ENCODE results near the gene STARD8.
A peak's percentile ranks its signal among the peaks of the same experiment; 100 is the strongest.

STARD8 gene

DNA sequence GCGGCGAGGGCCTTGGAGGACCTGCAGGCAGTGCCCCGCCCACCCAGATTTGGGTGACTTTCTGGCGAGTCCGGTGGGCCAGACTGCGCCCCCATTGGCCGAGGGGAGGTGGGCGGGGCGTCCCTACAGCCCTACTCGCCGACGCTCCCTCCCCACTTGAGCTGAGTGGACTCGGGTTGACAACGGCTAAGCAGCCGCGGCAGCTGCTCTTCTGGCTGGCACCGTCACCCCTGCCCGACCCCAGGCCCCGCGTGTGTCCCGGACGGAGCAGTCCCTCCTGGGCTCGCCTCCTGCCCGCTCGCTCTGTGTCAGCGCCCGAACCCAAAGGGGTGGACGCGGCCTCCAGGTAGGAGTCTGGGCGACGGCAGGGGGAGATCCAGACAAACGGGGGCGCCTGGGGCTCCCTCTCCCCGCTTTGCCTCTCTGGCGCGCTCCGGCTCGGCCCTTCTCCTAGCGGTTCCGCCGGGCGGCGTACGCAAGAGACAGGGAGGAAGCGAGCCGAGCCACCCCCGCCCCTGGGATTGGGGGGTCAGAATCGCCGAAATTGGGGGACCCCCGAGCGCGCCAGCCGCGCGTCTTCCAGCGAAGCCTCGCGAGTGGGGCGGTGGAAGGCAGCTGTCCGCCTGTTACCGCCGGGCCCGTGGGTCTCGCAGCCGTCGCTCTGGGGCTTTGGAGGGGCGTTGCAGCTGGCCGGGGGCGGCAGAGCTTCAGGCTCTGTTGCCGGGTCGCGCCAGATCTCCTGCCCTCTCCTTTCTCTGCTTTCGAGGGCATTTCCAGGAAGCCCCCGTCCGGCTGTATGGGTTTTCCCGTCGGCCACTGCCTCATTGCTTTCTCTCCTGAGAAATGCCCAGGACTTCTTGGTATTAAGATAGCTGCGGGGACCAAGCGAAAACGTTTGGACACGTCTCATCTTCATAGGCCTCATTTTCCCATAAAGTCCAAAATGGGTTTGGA, 46.3 kb downstream of the STARD8 start:
- Mint-ChIP-seq H3K36me3 (ENCODE audit: low read depth) (no peaks in the 10 kb centered on the region), H3K27me3 (peaks cover 5% of the 10 kb centered on the region), H3K9me3 (no peaks in the 10 kb centered on the region), H3K27ac (no peak overlapping the region), H3K4me1 (ENCODE audit: low read depth) (peaks cover 9% of the 10 kb centered on the region), H3K4me3 (peak overlapping the region; percentile 62)

DNA sequence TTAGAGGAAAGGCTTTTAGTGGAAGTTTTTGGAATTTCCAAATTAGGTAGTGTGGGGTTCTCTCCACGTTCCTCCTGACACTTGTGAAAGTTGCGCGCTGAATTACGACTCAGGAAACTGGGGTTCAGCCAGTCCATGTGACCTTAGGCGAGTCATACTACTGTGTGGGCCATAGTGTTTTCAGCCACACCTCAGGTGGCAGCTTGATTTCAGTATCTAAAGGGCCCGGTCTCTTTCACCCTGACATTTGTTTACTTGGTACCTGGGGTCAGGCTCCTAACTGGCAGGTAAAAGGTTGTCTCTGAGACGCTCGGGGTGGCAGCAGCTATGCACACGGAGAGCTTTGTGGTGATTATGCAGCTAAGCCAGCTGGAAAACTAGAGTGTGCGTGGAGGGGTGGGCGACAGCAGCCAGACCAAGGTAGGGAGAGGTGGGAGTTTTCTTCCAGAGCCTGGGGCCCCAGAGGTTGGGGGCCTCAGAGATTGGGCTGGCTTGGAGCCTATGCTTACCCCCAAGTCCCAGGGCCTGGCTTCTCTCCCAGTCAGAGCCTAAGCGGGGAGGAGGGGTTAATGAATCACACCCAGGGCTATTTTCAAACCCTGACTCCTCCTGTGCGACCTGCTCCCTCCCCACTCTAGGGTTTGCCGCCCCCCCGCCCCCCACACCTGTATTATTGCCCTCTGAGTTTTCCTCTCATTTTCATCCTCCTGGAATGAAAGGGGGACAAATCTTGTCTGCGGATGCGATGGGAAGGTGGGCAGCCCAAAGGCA, 47.2 kb downstream of the STARD8 start:
- H3K27ac Mint-ChIP-seq: no peak overlapping the region
- H3K4me1 Mint-ChIP-seq (ENCODE audit: low read depth): peaks cover 9% of the 10 kb centered on the region
- no peaks in the 10 kb centered on the region for H3K9me3 Mint-ChIP-seq
- H3K4me3 Mint-ChIP-seq: peak overlapping the region; percentile 62
- H3K27me3 Mint-ChIP-seq: peaks cover 5% of the 10 kb centered on the region
- H3K36me3 Mint-ChIP-seq (ENCODE audit: low read depth): no peaks in the 10 kb centered on the region

DNA sequence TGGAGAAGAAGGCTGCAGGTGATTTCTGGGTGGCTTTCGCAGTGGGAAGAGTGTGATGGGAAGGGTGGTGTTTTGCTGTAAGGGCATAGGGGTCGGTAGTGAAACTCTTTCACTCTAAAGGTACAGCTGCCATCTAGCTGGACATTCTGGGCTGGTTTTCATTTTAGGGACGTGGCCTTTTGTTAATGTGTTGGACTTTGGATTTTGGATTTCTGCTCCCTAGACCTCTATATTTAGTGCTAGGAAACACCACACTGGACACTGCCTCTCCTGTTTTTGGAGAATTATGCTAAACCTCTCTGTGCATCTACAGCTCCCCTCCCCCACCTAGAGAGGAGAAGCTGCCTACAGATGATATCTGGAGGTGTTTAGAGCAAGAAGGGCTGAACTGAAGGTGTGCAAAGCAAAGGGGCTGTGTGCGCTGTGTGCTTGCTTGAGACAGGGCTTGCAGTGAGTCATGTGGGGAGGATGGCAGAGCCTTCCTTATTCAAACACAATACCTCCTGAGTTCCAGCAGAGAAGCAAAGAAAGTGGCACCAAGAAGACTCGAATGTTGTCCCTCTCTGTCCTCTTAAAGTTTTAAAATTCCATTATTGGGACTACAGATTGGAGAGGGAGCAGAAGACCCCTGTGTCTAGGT, 47.9 kb downstream of the STARD8 start:
- no peak overlapping the region for H3K27ac Mint-ChIP-seq
- H3K4me3 Mint-ChIP-seq: no peak overlapping the region
- peaks cover 9% of the 10 kb centered on the region for H3K4me1 Mint-ChIP-seq (ENCODE audit: low read depth)
- H3K9me3 Mint-ChIP-seq: no peaks in the 10 kb centered on the region
- no peaks in the 10 kb centered on the region for H3K36me3 Mint-ChIP-seq (ENCODE audit: low read depth)
- H3K27me3 Mint-ChIP-seq: peaks cover 5% of the 10 kb centered on the region

DNA sequence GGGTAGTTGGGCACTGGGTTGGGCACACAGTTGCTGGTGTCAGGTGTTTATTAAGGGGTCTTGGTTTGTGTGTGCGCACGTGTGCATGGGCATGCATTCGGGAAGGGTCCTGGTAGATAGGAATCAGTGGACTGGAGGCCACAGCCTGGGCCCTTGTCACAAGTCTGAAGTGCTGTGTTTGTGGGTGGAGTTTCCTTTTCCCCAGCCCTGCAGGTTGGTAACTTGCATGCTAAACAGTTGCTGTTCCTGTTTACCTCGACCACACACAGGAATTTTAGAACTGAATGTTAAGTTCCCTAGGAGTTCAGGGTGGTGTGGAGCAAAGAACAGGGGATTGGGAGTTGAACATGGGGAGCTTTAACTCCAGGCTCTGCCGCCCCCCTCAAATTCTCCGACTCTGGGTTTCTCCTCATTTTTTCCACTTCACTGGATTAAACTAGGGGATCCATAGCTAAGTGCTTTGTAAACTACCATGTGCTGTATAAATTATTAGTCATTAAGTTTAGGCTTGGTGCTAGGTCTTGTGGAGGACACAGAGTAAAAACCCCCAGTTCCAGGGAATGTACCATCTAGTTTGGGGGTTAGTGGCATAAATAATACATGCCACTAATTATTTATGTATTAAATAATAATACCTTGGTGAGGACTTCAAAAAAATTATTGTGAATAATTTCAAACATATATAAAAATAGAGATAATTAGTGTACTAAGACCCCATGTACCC, 49.0 kb downstream of the STARD8 start:
- H3K27ac Mint-ChIP-seq: no peak overlapping the region
- H3K4me1 Mint-ChIP-seq (ENCODE audit: low read depth): peaks cover 9% of the 10 kb centered on the region
- H3K27me3 Mint-ChIP-seq: peaks cover 5% of the 10 kb centered on the region
- no peaks in the 10 kb centered on the region for H3K9me3 Mint-ChIP-seq
- no peak overlapping the region for H3K4me3 Mint-ChIP-seq
- no peaks in the 10 kb centered on the region for H3K36me3 Mint-ChIP-seq (ENCODE audit: low read depth)

DNA sequence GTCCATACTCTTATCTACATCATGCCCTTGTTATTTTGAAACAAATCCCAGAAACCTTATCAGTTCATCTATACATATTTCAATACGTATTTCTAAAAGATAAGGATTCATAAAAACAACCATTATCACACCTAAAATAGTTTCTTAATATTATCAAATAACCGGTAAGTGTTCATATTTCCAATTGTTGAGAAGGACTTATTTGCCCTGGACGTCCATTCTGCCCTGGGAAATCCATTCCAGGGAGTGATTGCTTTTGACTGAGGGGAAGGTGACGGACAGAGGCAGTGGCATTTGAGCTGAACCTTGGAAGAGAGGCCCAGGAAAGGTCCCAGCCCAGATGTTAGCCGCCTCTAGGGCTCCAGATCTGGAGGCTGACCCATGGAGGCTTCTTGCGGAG, 49.6 kb downstream of the STARD8 start:
- Mint-ChIP-seq H3K27me3 (peaks cover 5% of the 10 kb centered on the region), H3K36me3 (ENCODE audit: low read depth) (no peaks in the 10 kb centered on the region), H3K9me3 (no peaks in the 10 kb centered on the region), H3K4me1 (ENCODE audit: low read depth) (peaks cover 9% of the 10 kb centered on the region), H3K27ac (no peak overlapping the region), H3K4me3 (no peak overlapping the region)

DNA sequence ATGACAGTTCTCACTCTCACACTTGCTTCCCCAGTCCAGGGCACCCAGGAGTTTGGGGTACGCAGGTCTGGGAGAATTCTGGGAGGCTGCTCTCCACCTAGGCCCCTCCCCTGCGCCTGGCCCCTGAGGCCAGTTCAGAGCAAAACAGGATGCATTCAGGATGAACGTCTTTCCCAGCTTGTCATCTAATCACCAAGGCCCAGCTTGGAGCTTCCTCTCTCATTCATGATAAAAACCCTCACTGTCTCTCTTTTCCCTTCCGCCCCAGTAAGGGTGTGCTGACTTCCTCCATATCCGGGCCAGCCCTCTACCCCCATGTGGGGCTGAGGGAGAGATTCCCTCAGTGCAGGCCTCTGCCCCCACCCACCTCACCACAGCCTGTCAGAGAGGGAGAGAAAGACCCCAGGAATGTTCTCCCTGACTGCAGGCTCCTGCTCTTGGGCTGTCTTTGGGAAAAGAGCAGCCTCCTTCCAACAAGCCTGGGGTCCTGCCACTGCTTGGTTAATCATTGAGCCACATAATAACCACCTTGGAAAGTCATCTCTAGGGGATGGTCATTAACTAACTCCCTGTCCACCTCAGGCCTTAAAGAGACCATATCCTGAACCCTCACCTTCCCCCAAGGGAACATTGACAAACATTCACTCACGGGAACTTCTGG, 50.1 kb downstream of the STARD8 start:
- H3K4me1 Mint-ChIP-seq (ENCODE audit: low read depth): peaks cover 9% of the 10 kb centered on the region
- H3K36me3 Mint-ChIP-seq (ENCODE audit: low read depth): no peaks in the 10 kb centered on the region
- peaks cover 5% of the 10 kb centered on the region for H3K27me3 Mint-ChIP-seq
- H3K9me3 Mint-ChIP-seq: no peaks in the 10 kb centered on the region
- H3K27ac Mint-ChIP-seq: no peak overlapping the region
- no peak overlapping the region for H3K4me3 Mint-ChIP-seq

DNA sequence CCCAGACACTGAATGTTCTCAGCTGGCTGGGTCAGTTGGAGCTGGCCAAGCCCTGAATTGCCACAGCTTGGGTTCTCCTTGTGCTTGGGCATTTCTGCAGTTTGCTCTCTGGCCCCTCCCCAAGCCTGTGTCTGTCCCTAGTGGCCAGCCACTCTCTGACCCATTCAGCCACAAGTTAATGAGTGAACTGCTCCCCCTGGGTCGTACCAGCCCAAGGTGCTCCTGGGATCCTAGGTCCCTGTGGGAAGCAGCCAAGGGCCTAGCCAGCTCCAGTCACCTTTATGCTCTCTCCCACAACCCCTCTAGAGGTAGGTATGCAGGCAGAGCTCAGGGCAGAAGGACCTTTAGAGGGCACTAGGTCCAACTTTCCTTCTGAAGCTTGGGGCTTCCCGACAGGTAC, 51.5 kb downstream of the STARD8 start:
- Mint-ChIP-seq H3K9me3 (no peaks in the 10 kb centered on the region), H3K27me3 (peaks cover 5% of the 10 kb centered on the region)

DNA sequence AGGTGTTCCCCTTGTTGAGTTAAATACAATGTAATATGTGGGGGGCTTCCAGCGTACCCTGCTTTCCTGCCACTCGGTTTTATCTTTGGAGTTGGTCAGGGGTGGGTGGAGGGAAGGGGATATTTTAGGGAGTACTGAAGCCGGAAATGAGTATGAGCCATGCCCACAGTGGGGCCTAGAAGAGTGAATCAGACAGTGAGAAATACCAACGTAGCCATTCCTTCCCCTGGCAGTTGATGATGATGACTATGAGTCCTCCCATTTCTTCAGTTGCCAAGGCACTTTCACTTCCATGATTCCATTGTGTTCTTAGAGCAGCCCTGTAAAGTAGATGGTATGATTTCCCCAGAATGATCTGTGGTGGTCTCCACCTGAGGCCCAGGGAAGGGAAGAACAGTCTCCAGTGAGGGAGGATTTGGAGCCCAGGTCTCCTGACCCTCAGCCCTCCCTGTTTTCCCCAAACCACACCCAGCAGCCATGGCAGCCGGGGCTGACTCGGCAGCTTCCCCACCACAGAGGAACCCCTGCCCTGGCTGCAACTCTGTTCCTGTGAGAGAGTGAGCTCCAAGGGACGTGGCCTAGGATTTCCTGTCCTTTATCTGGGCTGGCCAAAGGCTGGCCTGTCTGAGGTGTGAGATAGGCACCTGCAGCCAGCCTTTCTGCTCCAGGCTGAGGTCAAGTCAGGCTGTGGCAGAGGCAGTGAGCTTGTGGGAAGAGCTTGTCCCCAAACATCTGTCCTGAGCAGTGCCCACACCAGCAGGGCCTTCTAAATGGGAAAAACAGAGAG, 52.7 kb downstream of the STARD8 start:
- Mint-ChIP-seq H3K36me3 (ENCODE audit: low read depth) (no peaks in the 10 kb centered on the region), H3K4me1 (ENCODE audit: low read depth) (peaks cover 1% of the 10 kb centered on the region), H3K27me3 (no peaks in the 10 kb centered on the region), H3K4me3 (no peak overlapping the region), H3K9me3 (no peaks in the 10 kb centered on the region), H3K27ac (no peak overlapping the region)

More for the DNA sequence above, 51.5 kb downstream of the STARD8 start:
- H3K27ac Mint-ChIP-seq: no peak overlapping the region
- H3K36me3 Mint-ChIP-seq (ENCODE audit: low read depth): no peaks in the 10 kb centered on the region
- peaks cover 9% of the 10 kb centered on the region for H3K4me1 Mint-ChIP-seq (ENCODE audit: low read depth)
- H3K4me3 Mint-ChIP-seq: no peak overlapping the region

DNA sequence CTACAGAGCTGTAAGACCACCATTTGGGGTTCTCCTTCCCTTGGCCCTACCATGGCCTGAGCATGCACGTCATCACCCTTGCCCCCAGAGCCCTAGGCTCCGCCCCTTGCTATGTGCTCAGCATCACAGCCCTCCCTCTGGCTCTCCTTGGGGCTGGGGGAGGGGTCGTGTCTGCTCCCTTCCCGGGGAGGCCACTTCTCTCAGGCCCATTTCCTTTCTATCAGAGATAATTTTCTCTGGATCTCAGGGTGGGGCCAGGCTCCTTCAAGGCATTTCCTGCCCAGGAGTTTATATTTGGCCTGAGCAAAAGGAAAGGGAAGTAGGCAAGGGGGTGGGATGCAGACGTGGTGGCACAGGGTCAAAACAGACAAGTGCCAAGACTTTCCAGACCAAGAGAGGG, 55.9 kb downstream of the STARD8 start:
- H3K27ac Mint-ChIP-seq: no peak overlapping the region
- no peaks in the 10 kb centered on the region for H3K4me1 Mint-ChIP-seq (ENCODE audit: low read depth)
- H3K4me3 Mint-ChIP-seq: no peak overlapping the region
- H3K9me3 Mint-ChIP-seq: no peaks in the 10 kb centered on the region
- no peaks in the 10 kb centered on the region for H3K36me3 Mint-ChIP-seq (ENCODE audit: low read depth)
- H3K27me3 Mint-ChIP-seq: no peaks in the 10 kb centered on the region

DNA sequence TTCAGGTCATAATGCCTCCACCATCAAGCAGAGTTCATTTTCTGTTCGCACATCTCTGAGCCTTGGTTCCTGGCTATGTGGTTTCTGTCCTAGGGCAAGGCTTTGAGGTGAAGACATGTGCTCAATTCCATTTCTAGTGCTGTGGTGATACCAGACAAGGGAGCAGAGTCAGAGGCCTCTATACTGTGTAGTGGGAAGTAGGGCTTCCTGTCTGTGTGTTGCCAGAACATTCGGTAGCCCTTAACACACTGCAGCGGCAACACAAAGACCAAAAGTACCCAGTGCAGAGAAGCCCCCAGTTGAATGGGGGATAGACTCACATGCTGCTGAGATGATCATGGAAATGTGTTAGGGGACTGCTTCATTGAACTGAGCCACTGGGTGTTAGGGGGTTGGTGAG, 56.4 kb downstream of the STARD8 start:
- Mint-ChIP-seq H3K4me3 (no peak overlapping the region), H3K27me3 (no peaks in the 10 kb centered on the region)

DNA sequence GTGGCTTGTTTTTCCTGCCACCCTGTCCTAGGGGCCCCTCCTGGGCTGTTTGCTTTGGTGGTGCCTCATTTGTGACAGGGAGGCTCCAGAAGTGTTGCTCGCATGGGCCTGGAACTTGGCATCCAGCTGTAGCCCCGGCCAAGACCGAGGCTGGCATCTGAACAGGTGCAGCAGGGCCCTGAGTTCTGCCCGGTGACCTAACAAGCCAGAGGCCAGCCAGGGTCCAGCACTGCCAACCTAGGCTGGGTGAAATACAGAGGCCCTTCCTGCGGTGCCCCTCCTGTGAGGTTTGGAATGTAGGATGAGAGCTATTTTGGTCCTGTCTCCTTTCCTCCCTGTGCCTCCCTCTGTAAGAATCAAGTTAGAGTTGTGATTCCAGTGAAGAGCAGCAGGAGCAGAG, 58.5 kb downstream of the STARD8 start:
- Mint-ChIP-seq H3K4me3 (no peak overlapping the region), H3K36me3 (ENCODE audit: low read depth) (no peaks in the 10 kb centered on the region), H3K9me3 (no peaks in the 10 kb centered on the region), H3K27me3 (no peaks in the 10 kb centered on the region), H3K27ac (no peak overlapping the region), H3K4me1 (ENCODE audit: low read depth) (no peaks in the 10 kb centered on the region)

More for the DNA sequence above, 56.4 kb downstream of the STARD8 start:
- Mint-ChIP-seq H3K36me3 (ENCODE audit: low read depth) (no peaks in the 10 kb centered on the region), H3K27ac (no peak overlapping the region), H3K9me3 (no peaks in the 10 kb centered on the region), H3K4me1 (ENCODE audit: low read depth) (no peaks in the 10 kb centered on the region)

DNA sequence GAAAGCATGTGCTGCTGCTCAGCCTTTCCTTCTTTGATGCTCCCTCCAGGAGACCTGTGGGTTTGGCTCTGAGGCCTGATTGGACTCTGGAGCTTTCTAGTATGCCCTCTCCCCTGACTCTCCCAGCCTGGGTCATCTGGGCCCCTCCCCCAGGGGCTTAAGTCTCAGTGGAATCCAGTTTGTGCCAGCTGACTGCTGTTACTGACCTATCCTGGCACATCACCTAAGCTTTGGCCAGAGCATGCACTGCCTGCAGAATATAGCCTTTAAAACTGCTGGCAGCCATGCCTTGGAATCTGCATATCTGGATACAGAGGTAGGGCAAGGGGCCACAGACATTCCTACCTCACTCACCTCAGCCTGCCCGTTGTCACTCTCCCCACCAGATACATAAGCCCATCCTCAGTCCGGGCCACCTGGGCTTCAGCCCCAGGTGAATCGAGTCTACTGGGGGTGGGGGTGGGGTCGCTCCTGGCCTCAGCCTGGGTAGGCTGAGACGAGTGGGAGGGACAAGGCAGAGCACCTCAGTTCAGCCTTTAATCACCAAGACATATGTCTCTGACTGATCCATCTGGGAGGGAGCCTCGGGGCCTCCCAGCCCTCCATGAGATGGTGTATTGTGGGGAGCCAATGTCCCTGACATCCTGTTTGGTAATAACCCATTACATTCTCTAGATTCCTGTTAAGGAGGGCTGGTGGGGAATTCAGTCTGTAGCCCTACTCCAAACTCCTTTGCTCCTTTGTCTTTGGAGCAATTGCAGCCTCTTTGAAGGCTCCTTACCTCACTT, 61.2 kb downstream of the STARD8 start:
- Mint-ChIP-seq H3K4me1 (ENCODE audit: low read depth) (no peaks in the 10 kb centered on the region), H3K36me3 (ENCODE audit: low read depth) (no peaks in the 10 kb centered on the region), H3K27me3 (no peaks in the 10 kb centered on the region), H3K27ac (no peak overlapping the region), H3K4me3 (no peak overlapping the region), H3K9me3 (no peaks in the 10 kb centered on the region)
